GM18511 (cell line): ENCODE results near the gene EPS8L1.
"Not testable (repeated sequence)": the region's sequence is repeated elsewhere in the genome, so short reads cannot be mapped to it uniquely, and the experiment has no call there.

Source experiments
- ATAC-seq: cut with Tn5 transposase; IDR thresholded peaks from one replicate; pipeline ENCODE4 v1.9.1; 2021; ENCODE audit warnings: mild to moderate bottlenecking, moderate library complexity; ENCODE audit not compliant: unreplicated experiment

EPS8L1 gene

DNA sequence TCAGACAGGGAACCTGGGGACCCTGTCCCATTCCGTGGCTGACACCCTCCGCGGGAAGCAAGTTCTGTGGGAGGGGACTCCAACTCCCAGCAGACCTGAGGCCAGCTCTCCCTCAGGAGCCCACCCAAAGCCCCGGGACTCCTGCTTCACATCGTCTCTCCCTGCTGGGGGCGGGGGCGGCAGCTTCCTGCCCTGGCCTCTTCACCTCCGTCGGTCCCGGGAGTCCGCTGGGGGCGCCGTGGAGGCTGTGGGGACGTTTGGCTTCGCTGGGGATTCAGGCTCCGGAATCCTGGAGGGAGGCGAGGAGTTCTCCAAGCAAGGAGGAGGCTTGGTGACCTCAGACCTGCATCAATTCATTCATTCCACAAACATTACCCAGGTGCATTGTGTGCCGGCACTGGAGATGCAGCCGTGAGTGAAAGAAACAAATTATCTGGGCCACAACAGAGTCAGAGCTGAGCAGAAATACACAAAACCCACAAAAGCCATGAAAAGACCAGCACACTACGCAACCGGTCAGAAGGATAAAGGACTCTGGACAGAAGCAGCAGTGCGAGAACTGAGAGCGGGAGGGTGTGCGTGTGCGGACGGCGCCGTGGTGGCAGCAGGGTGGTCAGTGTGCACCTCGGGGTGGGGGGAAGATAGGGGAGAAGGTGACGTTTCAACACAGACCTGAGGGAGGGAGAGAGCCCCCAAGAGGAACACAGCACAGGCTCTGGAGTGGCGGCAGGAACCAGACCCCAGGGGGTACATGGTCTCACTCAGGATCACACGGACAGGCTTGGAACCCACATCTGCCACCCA lies 19.0 kb downstream of the EPS8L1 start:
- ATAC-seq = no peak

DNA sequence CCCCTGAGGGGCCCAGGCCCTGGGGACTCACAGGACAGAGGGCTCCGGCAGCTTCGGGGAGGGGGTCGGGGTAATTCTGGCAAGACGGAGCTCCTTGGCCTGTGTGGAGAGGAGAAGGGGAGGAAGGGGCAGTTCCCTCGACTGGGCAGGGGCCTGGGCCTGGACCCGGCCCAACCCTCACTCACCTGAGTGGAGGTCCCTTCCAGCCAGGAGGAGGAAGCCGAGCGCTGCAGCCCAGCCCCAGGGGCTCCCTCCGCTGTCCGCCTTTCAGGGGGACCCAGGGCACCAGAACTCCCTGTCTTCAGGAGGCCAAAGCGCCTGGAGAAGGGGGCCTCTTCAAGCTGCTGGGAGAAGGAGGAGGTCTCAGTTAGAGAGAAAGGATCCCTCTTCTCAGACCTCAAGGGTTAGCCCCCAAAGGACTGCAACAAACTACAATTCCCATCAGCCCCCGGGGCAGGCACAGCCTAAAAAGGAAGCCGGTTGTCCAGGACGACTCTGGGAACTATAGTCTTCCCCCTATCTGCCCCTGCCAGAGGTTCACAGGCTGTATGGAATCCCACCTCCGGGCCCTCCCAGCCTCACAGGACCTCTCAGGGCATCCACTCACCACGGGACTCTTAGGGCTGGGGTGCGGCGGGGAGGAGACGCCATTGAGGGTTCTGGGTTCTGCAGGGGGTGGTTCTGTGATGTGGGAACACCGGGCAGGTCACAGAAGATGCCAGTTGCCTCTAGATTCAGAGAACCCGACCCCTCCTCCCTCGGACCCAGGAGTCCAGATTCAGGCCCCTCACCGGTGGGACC lies 19.8 kb downstream of the EPS8L1 start:
- no peak for ATAC-seq

DNA sequence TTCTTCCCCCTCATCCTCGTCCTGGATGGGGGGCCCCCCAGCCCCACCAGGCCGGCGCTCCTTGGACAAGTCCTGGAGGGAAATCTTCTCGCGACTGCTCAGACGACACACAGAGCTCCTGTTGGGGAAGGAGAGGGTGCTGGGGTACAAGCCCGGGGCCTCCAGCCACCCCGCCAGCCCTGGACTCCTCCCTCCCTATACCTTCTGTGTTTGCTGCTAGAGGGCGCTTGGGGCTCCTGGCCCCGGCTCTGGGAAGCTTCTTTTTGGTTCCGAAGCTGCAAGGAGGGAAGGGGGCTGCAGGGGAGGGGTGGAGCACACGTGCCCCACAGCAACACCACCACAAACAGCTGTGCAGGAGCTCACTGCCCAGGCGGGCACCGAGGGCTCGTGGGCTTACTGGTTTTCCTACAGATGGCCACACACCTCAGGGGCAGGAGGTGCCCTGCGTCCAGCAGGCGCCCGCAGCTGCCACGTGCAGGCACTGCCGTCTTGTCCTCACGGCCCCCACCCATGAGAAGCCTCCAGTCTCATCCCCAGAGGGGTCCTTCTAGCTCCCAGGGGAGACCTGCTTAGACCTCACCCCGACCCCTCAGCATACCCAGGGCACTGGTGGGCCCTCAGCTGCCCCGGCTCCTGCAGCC lies 20.5 kb downstream of the EPS8L1 start:
- no peak for ATAC-seq

DNA sequence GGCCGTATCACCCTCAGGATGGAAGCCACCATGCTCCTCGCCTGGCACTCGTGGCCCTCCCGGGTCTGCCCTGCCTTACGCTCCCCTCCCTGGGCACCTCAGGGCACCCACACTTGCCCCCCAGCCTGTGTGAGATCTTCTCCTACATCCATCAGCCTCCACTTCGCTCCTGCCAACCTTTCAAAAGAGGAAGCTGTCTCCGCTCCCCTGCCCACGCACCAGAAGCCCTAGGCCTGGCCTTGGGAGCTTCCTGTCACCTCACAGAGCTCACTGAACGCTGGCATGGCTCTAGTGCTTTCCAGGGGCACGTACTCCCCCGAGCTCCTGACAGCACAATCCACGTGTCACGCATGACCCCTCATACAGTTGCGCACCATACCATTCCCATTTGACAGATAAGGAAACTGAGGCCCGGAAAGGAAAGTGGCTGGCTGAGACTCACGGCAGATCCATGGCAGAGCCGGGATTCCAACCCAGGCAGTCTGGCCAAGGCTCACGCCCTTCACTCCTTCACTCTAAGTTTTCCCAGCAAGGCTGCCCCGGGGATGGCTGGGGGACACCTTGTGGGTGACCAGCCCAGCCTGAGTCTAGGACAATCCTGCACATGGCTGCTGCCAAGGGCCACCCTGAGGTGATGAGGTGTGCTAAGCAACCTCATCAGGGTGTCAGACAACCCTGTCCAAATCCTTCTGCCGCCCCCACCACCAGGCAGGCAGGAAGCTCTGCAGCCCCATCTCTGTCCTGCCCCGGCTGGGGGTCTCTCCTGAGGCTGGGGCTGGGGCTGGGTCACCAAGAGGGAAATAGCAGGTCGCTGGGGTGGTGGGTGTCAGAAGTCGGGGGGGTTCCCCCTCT lies 22.4 kb downstream of the EPS8L1 start:
- no peak for ATAC-seq

DNA sequence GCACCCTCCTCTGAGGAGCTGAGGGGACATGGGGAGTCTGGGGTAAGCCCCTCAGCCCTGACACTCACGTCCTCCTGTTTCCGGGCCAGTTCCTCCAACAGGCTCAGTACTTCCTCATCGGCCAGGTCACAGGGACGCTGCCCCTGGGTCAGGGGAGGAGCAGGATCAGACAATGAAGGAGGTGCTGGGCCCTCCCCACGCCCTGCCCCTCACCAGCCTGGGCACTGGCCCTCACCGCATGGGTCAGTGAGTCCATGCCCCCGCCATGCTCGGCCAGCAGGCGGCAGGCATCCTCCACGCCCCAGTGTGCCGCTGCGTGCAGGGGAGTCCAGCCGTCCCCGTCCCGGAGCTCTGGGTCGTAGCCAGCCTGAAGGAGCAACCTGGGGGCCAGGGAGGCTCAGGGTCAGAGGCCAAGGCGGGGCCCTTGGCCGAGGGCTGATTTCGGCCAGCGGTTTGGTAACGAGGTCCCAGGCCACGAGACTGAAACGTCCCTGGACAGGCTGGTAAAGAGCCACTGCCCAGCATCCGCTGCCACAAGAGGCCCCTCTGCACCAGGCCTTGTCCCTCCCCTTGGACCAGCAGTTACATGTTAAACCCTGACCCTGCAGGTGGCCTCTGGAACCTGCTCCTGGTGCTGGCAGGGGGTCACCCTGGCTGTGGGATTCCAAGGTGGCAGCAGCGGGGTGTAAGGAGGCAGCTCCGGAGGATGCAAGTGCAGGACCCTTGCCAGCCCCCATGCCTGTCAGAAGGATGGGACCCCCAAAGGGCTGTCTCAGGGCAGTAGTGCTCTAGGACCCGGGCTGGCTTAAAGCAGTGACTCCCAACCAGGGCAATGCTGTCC lies 23.3 kb downstream of the EPS8L1 start:
- ATAC-seq = no peak

DNA sequence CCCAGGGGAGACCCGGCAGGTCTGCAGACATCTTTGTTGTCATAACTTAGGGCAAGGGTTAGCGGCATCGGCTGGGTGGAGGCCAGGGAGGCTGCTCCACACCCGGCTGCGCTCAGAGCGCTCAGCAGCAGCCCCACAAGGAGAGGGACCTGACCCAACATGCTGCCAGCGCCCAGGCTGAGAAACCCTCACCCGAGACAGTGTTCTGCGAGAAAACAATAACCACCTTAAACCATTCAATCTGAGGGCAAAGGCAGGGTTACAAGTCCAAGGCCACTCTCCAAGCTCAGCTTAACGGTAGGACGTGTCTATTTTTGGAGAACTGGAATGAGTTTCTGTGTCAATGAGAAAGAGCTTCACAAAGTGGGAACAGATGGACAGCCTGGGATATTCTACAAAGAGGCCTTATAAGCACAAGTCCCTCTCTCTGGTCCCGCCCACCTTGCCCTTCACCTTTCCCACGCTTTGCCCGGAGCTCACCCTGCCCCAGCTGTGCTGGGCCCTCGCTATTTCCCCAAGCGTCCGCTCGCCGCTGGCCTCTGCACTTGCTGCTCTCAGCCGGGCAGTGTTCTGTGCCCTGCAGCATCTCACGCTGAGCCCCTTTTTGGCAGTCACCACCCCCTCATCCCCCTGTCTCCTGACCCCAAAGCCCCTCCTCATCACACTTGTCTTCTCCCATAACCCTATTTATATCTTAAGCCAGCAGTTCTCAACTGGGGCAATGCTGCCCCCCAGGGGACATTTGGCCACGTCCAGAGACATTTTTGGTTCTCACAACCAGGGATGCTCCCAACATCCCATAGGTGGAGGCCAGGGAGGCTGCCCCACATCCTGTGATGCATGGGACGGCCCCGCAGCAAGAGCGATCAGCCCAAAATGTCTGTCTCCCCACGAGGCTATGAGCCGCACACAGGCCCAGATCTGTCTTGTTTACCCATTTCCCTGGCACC lies 24.2 kb downstream of the EPS8L1 start:
- no peak for ATAC-seq

DNA sequence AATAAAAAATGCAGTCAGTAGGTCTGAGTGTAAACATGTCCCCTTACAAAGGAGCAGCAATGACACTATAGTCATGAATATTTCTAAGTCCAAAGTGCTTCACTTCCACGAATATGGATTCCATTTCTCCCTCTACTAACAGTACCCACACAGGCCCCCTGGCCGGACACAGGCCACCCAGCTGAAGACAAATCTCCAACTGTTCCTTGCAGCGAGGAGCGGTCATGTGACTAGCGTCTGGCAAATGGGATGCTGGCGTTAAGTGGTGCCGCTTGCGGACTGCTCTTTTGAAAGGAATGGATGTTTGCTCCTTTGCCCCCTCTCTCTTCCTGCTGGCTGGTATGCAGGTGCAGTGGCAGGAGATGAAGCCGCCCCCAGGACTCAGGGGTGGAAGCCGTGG lies 25.6 kb downstream of the EPS8L1 start:
- no peak for ATAC-seq

DNA sequence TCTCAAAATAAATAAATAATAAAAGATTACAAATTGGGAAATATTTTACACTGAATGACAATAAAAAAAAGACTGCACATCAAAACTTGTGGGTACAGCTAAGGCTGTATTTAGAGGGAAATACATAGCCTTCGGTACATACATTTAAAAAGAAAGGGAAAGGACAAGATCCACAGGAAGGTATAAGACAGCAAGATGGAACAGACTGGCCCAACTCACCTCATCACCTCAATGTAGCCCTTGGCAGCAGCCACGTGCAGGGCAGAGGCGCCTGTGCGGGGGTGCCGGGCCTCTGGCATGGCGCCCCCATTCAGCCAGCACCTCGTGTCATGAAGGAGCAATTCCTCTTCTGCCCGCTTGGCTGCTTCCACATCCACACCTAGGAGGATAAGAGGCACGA lies 27.5 kb downstream of the EPS8L1 start:
- ATAC-seq = no peak

DNA sequence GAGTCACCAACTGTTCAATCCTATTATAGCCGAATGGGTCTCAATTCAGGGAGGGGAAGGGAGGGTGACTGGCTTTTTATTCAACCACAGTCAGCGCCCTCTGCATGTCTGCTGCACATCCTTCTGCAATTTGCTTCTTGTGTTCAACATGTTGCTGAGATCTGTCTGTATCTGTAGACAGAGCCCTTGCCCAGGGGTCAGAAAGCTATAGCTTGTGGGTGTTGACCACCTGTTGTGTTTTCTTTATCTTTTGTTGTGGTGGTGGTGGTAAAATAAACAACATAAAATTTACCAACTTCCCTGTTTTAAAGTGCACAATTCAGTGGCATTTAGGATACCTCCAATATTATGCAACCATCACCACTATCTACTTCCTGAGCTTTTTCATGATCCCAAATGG lies 29.6 kb downstream of the EPS8L1 start:
- ATAC-seq = no peak

DNA sequence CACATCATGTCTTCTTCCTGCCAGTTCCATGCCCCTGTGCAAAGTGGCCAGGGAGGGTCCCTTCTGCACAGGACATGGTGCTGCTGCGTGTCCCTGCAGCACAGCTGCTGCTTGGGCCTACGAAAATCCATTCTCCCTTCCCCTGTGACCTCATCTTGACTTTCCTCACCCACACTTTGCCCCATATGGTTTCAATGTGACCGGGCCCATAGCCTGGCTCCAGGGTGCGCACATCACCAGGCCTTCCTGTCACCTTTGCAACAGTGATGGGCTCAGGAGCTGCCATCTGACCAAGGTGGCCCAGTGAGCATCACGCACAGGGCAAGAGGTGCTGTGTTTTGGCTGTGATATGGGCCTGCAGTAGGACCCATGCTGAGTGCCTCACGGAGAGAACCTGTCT lies 30.9 kb downstream of the EPS8L1 start:
- ATAC-seq = no peak

DNA sequence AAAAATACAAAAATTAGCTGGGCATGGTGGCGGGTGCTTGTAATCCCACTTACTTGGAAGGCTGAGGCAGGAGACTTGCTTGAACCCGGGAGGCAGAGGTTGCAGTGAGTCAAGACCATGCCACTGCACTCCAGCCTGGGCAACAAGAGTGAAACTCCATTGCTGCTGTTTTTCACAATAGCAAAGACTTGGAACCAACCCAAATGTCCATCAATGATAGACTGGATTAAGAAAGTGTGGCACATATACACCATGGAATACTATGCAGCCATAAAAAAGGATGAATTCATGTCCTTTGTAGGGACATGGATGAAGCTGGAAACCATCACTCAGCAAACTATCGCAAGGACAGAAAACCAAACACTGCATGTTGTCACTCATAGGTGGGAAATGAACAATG lies 31.6 kb downstream of the EPS8L1 start:
- not testable (repeated sequence) for ATAC-seq

DNA sequence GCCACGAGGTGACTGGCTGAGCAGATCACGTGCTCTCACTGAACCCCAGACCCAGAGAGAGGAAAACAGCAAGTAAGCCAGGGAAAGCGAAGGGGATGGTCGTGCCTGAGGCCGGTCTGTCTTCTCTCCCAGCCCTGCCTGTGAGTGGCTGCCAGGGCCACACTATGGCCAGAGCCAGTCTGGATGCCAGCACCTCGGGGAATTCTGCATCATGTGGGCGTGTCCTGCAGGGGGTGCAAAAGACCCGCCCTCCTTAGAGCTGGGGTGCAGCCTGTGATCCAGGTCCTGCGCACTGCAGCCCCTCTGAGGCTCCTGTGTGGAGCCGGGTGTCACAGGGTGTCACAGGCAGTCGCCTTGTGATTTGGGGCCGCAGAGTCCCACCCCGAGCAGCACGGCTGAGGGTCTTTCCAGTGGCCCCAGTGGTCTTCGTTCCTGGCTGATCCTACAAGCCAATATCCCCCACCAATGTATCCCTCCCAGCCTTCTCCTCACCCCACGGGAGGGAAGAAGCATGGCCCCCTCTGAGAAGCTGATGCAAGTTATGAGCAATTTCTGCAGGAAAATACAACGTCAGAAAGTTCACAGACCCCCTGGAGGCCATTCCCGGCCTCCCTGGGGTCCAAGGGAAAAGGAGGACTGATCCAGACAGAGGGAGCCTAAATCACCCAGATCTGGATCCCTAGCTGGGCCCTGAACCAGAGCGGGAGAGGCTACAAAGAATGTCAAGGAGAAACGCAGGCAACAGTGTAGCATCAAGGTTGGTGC lies 34.0 kb downstream of the EPS8L1 start:
- no peak for ATAC-seq

DNA sequence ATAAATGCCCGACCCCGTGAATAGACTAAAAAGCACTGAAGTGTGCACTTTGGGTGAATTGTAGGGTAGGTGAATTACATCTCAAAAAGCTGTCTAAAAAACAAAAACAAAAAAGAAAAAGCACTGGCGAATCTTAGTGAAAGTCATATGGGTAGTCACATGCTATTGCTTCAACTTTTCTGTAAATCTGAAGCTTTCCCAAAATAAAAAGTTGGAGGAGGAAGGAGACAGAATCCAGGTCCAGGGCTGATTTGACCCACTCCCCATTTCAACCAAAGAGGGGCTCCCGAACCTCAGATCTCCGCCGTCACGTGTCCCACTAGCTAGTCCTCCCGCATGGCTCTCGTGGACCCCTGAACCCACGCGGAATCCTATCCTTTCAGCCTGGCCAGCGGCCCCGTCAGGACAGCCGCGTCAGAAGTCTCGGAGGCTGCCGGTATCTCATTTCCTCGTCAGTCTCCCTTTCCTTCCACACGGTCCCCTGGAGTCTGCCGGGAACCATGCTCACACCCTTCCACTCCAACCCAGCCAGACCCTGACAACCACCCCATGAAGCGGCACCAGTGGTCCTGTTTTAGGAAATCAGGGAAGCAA lies 35.7 kb downstream of the EPS8L1 start:
- no peak for ATAC-seq

DNA sequence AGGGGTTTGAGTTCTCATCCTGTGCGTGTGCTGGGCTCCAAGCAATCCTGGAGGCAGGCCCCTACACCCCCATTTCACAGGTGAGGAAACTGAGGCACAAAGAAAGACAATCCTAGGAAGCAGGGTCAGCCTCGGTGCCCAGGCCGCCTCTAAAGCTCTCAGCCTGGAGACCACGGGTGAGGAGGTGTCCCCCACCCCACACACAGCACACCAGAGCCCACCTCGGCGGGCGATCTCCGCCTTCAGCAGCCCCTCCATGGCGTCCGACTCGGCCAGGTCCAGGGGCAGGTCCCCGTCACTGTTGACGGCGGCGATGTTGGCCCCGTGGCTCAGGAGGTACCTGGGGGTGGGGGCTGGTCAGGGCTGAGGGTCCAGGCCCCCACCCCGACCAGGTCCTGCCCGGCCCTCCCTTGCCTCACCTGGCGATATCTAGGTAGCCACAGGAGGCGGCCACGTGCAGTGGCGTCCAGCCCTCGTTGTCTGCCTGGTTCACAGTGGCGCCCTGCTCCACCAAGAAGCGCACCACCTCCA lies 36.6 kb downstream of the EPS8L1 start:
- no peak for ATAC-seq

DNA sequence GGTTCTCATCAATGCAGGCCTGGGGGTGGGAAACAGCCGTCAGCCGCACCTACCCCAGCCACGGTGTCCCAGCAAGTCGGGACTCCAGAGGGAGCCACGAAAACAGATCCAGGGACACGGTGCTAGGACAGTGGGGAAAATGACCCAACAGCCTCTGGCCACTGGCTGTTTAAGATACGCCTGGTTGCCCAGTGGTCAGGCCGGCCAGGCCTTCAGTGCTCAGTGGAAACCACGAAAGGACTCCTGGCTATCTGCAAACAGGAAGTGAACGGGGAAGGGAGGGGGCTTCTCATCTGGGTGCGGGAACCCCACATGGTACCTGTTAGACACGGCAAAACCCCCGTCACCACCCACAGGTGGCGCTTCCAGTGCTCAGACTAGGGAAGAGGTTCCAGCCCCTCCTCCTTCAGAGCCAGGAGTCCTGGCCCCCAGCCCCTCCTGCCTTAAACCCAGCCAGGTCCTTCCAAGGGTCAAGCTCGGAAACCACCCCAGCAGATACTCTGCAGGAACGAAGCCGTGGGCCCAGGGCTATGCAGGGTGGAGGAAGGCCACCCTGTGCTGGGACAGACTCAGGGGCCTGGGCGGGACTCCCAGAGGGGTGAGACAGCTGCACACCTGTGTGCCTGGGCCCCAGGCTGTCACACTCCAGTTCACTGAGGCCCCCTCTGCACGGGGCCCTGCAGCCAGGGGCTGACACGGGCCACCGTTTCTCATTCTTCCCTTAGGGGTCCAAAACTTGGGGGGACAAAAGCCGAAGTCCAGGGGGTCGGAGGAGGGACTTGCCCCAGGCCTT lies 37.3 kb downstream of the EPS8L1 start:
- ATAC-seq = no peak

DNA sequence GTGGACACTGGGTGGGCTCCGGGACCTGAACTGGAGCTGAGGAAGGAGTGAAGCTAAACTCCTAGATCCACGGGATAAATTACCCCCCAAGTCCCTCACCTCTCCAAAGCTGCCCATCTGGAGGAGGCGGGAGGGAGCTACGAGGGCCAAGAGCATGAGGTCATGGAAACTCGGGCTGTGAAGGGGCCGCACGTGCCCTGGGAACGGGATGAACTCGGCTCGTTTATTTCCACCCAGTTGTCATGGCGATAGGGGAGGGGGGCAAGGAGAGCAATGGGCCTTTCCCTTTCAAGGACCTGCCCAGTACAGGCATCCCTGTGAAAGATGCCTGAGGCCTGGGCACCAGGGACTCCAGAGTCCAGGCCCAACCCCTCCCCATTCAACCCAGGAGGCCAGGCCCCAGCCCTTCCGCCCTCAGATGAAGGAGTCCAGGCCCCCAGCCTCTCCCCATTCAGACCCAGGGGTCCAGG lies 37.9 kb downstream of the EPS8L1 start:
- no peak for ATAC-seq
